Renal pelvis (tissue), 12 donors: ENCODE measurements around the gene FMNL3. TPM values are rescaled to one million over a fixed set of nuclear protein-coding genes. Genes with fewer than 3 reads are reported as not detected.
"Not testable (repeated sequence)": the region's sequence is repeated elsewhere in the genome, so short reads cannot be mapped to it uniquely, and the experiment has no call there.

Experiments used
- DNase-seq: peaks from one replicate; pipeline ENCODE4 v3.0.0-alpha.2; 2013
- long read RNA-seq, 16 experiments: transcript quantifications; one replicate each; lab custom pipeline, GENCODE V29; 2026
- polyA plus RNA-seq, 3 donors: library from polyadenylated mRNA; unstranded; fragments of 120-200 nt; gene quantifications; one replicate each; pipeline ENCODE4 v1.2.1, GENCODE V29; 2013; ENCODE audit not compliant: insufficient read length in 3 of 3

The FMNL3 gene
- 10 to 100 TPM; 37.1 to 39.0 (median 37.1) TPM for polyA plus RNA-seq
- long read RNA-seq, donor 1, full-length matches to known transcripts, result 1 of 1 reads
- long read RNA-seq, donor 1, partial matches to known transcripts, result 0 of 1 reads
- long read RNA-seq, donor 1, other reads (novel, unspliced or antisense), result 0 of 1 reads
- long read RNA-seq, donor 2, full-length matches to known transcripts, result 1 of 1 reads
- long read RNA-seq, donor 2, partial matches to known transcripts, result 0 of 1 reads
- long read RNA-seq, donor 2, other reads (novel, unspliced or antisense), result 0 of 1 reads
- long read RNA-seq, donor 3, partial matches to known transcripts, result 15 of 15 reads
- long read RNA-seq, donor 3, other reads (novel, unspliced or antisense), result 0 of 15 reads
- long read RNA-seq, donor 4, result 0 reads
- long read RNA-seq, donor 5, result 0 reads
- long read RNA-seq, donor 6, result 0 reads
- long read RNA-seq, donor 7, partial matches to known transcripts, result 17 of 17 reads
- long read RNA-seq, donor 7, other reads (novel, unspliced or antisense), result 0 of 17 reads
- long read RNA-seq, donor 8, result 0 reads
- long read RNA-seq, donor 9, partial matches to known transcripts, result 5 of 5 reads
- long read RNA-seq, donor 9, other reads (novel, unspliced or antisense), result 0 of 5 reads
- long read RNA-seq, donor 10, result 0 reads
- long read RNA-seq, donor 11, partial matches to known transcripts, result 5 of 5 reads
- long read RNA-seq, donor 11, other reads (novel, unspliced or antisense), result 0 of 5 reads
- long read RNA-seq, donor 12, full-length matches to known transcripts, result 3 of 3 reads
- long read RNA-seq, donor 12, partial matches to known transcripts, result 0 of 3 reads
- long read RNA-seq, donor 12, other reads (novel, unspliced or antisense), result 0 of 3 reads
- long read RNA-seq, donor 13, result 0 reads
- long read RNA-seq, donor 14, result 0 reads
- long read RNA-seq, donor 15, full-length matches to known transcripts, result 1 of 3,024 reads
- long read RNA-seq, donor 15, partial matches to known transcripts, result 3,012 of 3,024 reads
- long read RNA-seq, donor 15, other reads (novel, unspliced or antisense), result 11 of 3,024 reads
- long read RNA-seq, donor 16, partial matches to known transcripts, result 11 of 11 reads
- long read RNA-seq, donor 16, other reads (novel, unspliced or antisense), result 0 of 11 reads

GRCh38 chr12:49707128-49707811 lies at the start of gene FMNL3:
Gene FMNL3, minus strand, starts transcription at chr12:49707405. Its CDS starts 225 bp downstream, at chr12:49707180.
- peak; percentile 94 for DNase-seq

GRCh38 chr12:49750996-49751393 lies 43.8 kb upstream of the FMNL3 start:
- no peak for DNase-seq

- no peak for DNase-seq
Observed at GRCh38 chr12:49750027-49750995, 43.1 kb upstream of the FMNL3 start.

GRCh38 chr12:49748800-49749199 lies 41.6 kb upstream of the FMNL3 start:
- DNase-seq, result no peak

- DNase-seq, result no peak
Observed at GRCh38 chr12:49748306-49748705, 41.1 kb upstream of the FMNL3 start.

- no peak for DNase-seq
Observed at GRCh38 chr12:49744363-49744885, 37.2 kb upstream of the FMNL3 start.

- DNase-seq, result peak; percentile 74
Observed at GRCh38 chr12:49741882-49742620, 34.8 kb upstream of the FMNL3 start.

- peak; percentile 100 for DNase-seq
Observed at GRCh38 chr12:49740930-49741881, 34.0 kb upstream of the FMNL3 start, which contains the start of gene TMBIM6. Gene TMBIM6, plus strand, starts transcription at chr12:49741557. Its CDS starts 10,937 bp downstream, at chr12:49752494.

- not testable (repeated sequence) for DNase-seq
Observed at GRCh38 chr12:49740277-49740676, 33.1 kb upstream of the FMNL3 start.

GRCh38 chr12:49738721-49739120 lies 31.5 kb upstream of the FMNL3 start:
- not testable (repeated sequence) for DNase-seq

- not testable (repeated sequence) for DNase-seq
Observed at GRCh38 chr12:49734900-49735299, 27.7 kb upstream of the FMNL3 start.

GRCh38 chr12:49733219-49734017 lies 26.2 kb upstream of the FMNL3 start:
- DNase-seq, result no peak

GRCh38 chr12:49730568-49731101 lies 23.4 kb upstream of the FMNL3 start:
- DNase-seq, result no peak

GRCh38 chr12:49730050-49730449 lies 22.8 kb upstream of the FMNL3 start:
- no peak for DNase-seq

- no peak for DNase-seq
Observed at GRCh38 chr12:49728446-49728845, 21.2 kb upstream of the FMNL3 start.

GRCh38 chr12:49721355-49721754 lies 14.2 kb upstream of the FMNL3 start:
- DNase-seq, result not testable (repeated sequence)

- no peak for DNase-seq
Observed at GRCh38 chr12:49720214-49720613, 13.0 kb upstream of the FMNL3 start.
